HEK293T (cell line): ENCODE results near the gene GPR39.

ENCODE experiments used
- ARNT ChIP-seq: fragments of 450-650 bp; IDR thresholded peaks from 2 replicates; pipeline ENCODE4 v1.6.1; 2017; ENCODE audit warnings: mild to moderate bottlenecking
- BHLHE40 ChIP-seq: fragments of 450-650 bp; IDR thresholded peaks from 2 replicates; pipeline ENCODE4 v1.6.1; 2016; ENCODE audit warnings: mild to moderate bottlenecking, moderate library complexity, borderline replicate concordance
- CTBP1 ChIP-seq: fragments of 450-650 bp; IDR thresholded peaks from 2 replicates; pipeline ENCODE4 v1.6.1; 2016; ENCODE audit warnings: borderline replicate concordance
- ELF4 ChIP-seq: fragments of 450-650 bp; IDR thresholded peaks from 2 replicates; pipeline ENCODE4 v1.6.1; 2017; ENCODE audit warnings: antibody characterized with exemption
- FOXA1 ChIP-seq: fragments of 450-650 bp; IDR thresholded peaks from 2 replicates; pipeline ENCODE4 v1.6.1; 2016; ENCODE audit warnings: mild to moderate bottlenecking
- FOXM1 ChIP-seq: fragments of 450-650 bp; IDR thresholded peaks from 2 replicates; pipeline ENCODE4 v1.6.1; 2017; ENCODE audit warnings: mild to moderate bottlenecking, borderline replicate concordance
- HDGF ChIP-seq: fragments of 450-650 bp; IDR thresholded peaks from 2 replicates; pipeline ENCODE4 v1.6.1; 2017; ENCODE audit warnings: antibody characterized with exemption, borderline replicate concordance
- L3MBTL2 ChIP-seq: fragments of 450-650 bp; conservative IDR thresholded peaks from 2 replicates; pipeline ENCODE4 v1.6.1; 2016; ENCODE audit warnings: mild to moderate bottlenecking
- LEF1 ChIP-seq: fragments of 450-650 bp; IDR thresholded peaks from 2 replicates; pipeline ENCODE4 v1.6.1; 2017; ENCODE audit warnings: mild to moderate bottlenecking, borderline replicate concordance
- NFRKB ChIP-seq: fragments of 450-650 bp; IDR thresholded peaks from 2 replicates; pipeline ENCODE4 v1.6.1; 2016; ENCODE audit warnings: mild to moderate bottlenecking, moderate library complexity
- PKNOX1 ChIP-seq: fragments of 450-650 bp; IDR thresholded peaks from 2 replicates; pipeline ENCODE4 v1.6.1; 2016
- SP1 ChIP-seq: fragments of 450-650 bp; IDR thresholded peaks from 2 replicates; pipeline ENCODE4 v1.6.1; 2017
- SUZ12 ChIP-seq: fragments of 450-650 bp; IDR thresholded peaks from 2 replicates; pipeline ENCODE4 v1.6.1; 2016; ENCODE audit warnings: mild to moderate bottlenecking
- TARDBP ChIP-seq: fragments of 450-650 bp; IDR thresholded peaks from 2 replicates; pipeline ENCODE4 v1.6.1; 2016

GRCh38 chr2:132605236-132606180, 188.9 kb downstream of the GPR39 start:
- TF ChIP-seq BHLHE40, result no peak
- TF ChIP-seq NFRKB, result no peak
- TF ChIP-seq FOXM1, result no peak
- TF ChIP-seq SUZ12, result no peak
- TF ChIP-seq HDGF, result no peak
- TF ChIP-seq ELF4, result no peak
- no peak for TF ChIP-seq SP1
- TF ChIP-seq TARDBP, result no peak
- TF ChIP-seq L3MBTL2, result no peak
- no peak for TF ChIP-seq ARNT
- no peak for TF ChIP-seq FOXA1
- TF ChIP-seq PKNOX1, result no peak
- no peak for TF ChIP-seq CTBP1
- TF ChIP-seq LEF1, result no peak
